HepG2 (cell line): ENCODE results near the gene PCIF1. TPM values are rescaled to one million over a fixed set of nuclear protein-coding genes. Genes with fewer than 3 reads are reported as not detected.

ENCODE experiments used
- ARNTL ChIP-seq: sonication (generic); formaldehyde crosslinking; IDR thresholded peaks from 2 replicates; pipeline ENCODE4 v1.4.0; 2020; ENCODE audit warnings: mild to moderate bottlenecking, missing genetic modification reagents
- CBX5 ChIP-seq: sonication (generic); formaldehyde crosslinking; IDR thresholded peaks from 2 replicates; pipeline ENCODE4 v1.4.0; 2020; ENCODE audit warnings: missing genetic modification reagents, borderline replicate concordance
- CC2D1A ChIP-seq: sonication (generic); formaldehyde crosslinking; IDR thresholded peaks from 2 replicates; pipeline ENCODE4 v1.8.1; 2023; ENCODE audit warnings: mild to moderate bottlenecking, missing genetic modification reagents
- CCDC6 ChIP-seq: sonication (generic); formaldehyde crosslinking; IDR thresholded peaks from 2 replicates; pipeline ENCODE4 v1.8.1; 2022; ENCODE audit warnings: mild to moderate bottlenecking, missing genetic modification reagents, moderate library complexity
- ELF1 ChIP-seq: sonication (generic); formaldehyde crosslinking; IDR thresholded peaks from 2 replicates; pipeline ENCODE4 v1.4.0; 2020; ENCODE audit warnings: missing genetic modification reagents
- FIP1L1 ChIP-seq: fragments of 200-400 bp; formaldehyde crosslinking; IDR thresholded peaks from 2 replicates; pipeline ENCODE4 v1.6.1; 2018; ENCODE audit warnings: low read depth, mild to moderate bottlenecking, low read length, moderate library complexity, borderline replicate concordance; ENCODE audit not compliant: insufficient read depth
- GABPA ChIP-seq, 2 experiments: IDR thresholded peaks; 2 replicates each; pipeline ENCODE4 v1.6.1; 2011 to 2016; ENCODE audit warnings: low read depth in 2 of 2, low read length in 1 of 2, missing biosample characterization in 1 of 2, missing genetic modification characterization in 1 of 2
- GATAD1 ChIP-seq: IDR thresholded peaks from 2 replicates; pipeline ENCODE4 v1.6.1; 2016; ENCODE audit warnings: missing genetic modification reagents, missing compliant biosample characterization
- MBD4 ChIP-seq: IDR thresholded peaks from 2 replicates; pipeline ENCODE4 v1.6.1; 2012; ENCODE audit warnings: low read length, inconsistent platforms, borderline replicate concordance
- PAXIP1 ChIP-seq: sonication (generic); formaldehyde crosslinking; conservative IDR thresholded peaks from 2 replicates; pipeline ENCODE4 v1.4.0; 2020; ENCODE audit warnings: mild to moderate bottlenecking, missing genetic modification reagents, moderate library complexity
- PITX1 ChIP-seq: sonication (generic); formaldehyde crosslinking; IDR thresholded peaks from 2 replicates; pipeline ENCODE4 v1.5.1; 2020; ENCODE audit warnings: mild to moderate bottlenecking, missing genetic modification reagents
- SAP130 ChIP-seq: IDR thresholded peaks from 2 replicates; pipeline ENCODE4 v1.6.1; 2016; ENCODE audit warnings: low read depth
- SMAD1 ChIP-seq: sonication (generic); formaldehyde crosslinking; IDR thresholded peaks from 2 replicates; pipeline ENCODE4 v1.4.0; 2020; ENCODE audit warnings: missing genetic modification reagents, low read depth, mild to moderate bottlenecking, borderline replicate concordance
- SOX6 ChIP-seq, 2 experiments: fragments of 450-650 bp in 1 of 2; sonication (generic) in 1 of 2; formaldehyde crosslinking in 1 of 2; IDR thresholded peaks; 2 replicates each; pipeline versions ENCODE4 v1.4.0 to v1.6.1; 2017 to 2020; ENCODE audit warnings: antibody characterized with exemption in 1 of 2, mild to moderate bottlenecking in 1 of 2, missing genetic modification reagents in 1 of 2
- STAT6 ChIP-seq: sonication (generic); formaldehyde crosslinking; IDR thresholded peaks from 2 replicates; pipeline ENCODE4 v1.4.0; 2020; ENCODE audit warnings: missing genetic modification reagents, mild to moderate bottlenecking, borderline replicate concordance
- TP53 ChIP-seq: sonication (generic); formaldehyde crosslinking; conservative IDR thresholded peaks from 2 replicates; pipeline ENCODE4 v1.4.0; 2020; ENCODE audit warnings: missing genetic modification reagents
- ZFP36L1 ChIP-seq: sonication (generic); formaldehyde crosslinking; IDR thresholded peaks from 2 replicates; pipeline ENCODE4 v1.8.0; 2022; ENCODE audit warnings: mild to moderate bottlenecking, missing genetic modification reagents, moderate library complexity
- ZMAT5 ChIP-seq: sonication (generic); formaldehyde crosslinking; IDR thresholded peaks from 2 replicates; pipeline ENCODE4 v1.5.0; 2020; ENCODE audit warnings: mild to moderate bottlenecking, low read depth, missing genetic modification reagents, borderline replicate concordance
- ZNF101 ChIP-seq: sonication (generic); formaldehyde crosslinking; IDR thresholded peaks from 2 replicates; pipeline ENCODE4 v1.4.0; 2020; ENCODE audit warnings: mild to moderate bottlenecking, low read depth, missing genetic modification reagents, borderline replicate concordance
- ZNF33A ChIP-seq: sonication (generic); formaldehyde crosslinking; IDR thresholded peaks from 2 replicates; pipeline ENCODE4 v1.5.1; 2020; ENCODE audit warnings: missing genetic modification reagents, mild to moderate bottlenecking, moderate library complexity, borderline replicate concordance
- ZNF772 ChIP-seq: sonication (generic); formaldehyde crosslinking; IDR thresholded peaks from 2 replicates; pipeline ENCODE4 v1.5.0; 2020; ENCODE audit warnings: mild to moderate bottlenecking, missing genetic modification reagents
- ZNF773 ChIP-seq: sonication (generic); formaldehyde crosslinking; IDR thresholded peaks from 2 replicates; pipeline ENCODE4 v1.4.0; 2020; ENCODE audit warnings: missing genetic modification reagents, borderline replicate concordance
- ZNF891 ChIP-seq: sonication (generic); formaldehyde crosslinking; IDR thresholded peaks from 2 replicates; pipeline ENCODE4 v1.5.0; 2020; ENCODE audit warnings: mild to moderate bottlenecking, missing genetic modification reagents
- polyA plus RNA-seq, 8 experiments: library from polyadenylated mRNA; depleted of rRNA in 3 of 8; stranded (reverse) in 7 of 8; unstranded in 1 of 8; fragments of >200 nt; fragmentation: Illumina TruSeq in 4 of 8; extraction: Trizol in 4 of 8; gene quantifications; 2 replicates each; pipeline versions ENCODE4 v1.2.1 to v1.2.3, GENCODE V29; 2011 to 2016; ENCODE audit warnings: low read depth in 4 of 8, missing spikeins in 1 of 8, mixed read lengths in 1 of 8; ENCODE audit not compliant: insufficient read depth in 1 of 8
- total RNA-seq, 5 experiments: library from RNA; depleted of rRNA; stranded (reverse); fragments of >200 nt; fragmentation: Illumina TruSeq; extraction: Trizol; gene quantifications; 2 replicates each; pipeline ENCODE4 v1.2.3, GENCODE V29; 2016; ENCODE audit warnings: low read depth in 1 of 5

Gene PCIF1
- total and polyA plus RNA-seq, 2 of the 13 experiments (the other 11 are each of a cell fraction or from before 2014, with no cell fraction given) = 20.9 to 24.4 TPM

- TF ChIP-seq ZNF101 (CRISPR knock-in tag) (0 out of 2 replicates have a peak, but pooled peaks have one; percentile 57), MBD4 (no peak), CBX5 (no peak), ZNF772 (0 out of 2 replicates have a peak, but pooled peaks have one; percentile 27), PITX1 (CRISPR knock-in tag) (peak; percentile 78), ZMAT5 (no peak), ELF1 (no peak), PAXIP1 (CRISPR knock-in tag) (0 out of 2 replicates have a peak, but pooled peaks have one; percentile 36), ARNTL (peak; percentile 79), ZFP36L1 (CRISPR knock-in tag) (no peak), GABPA (IDR thresholded peaks at IDR 0.05; ENCODE audit: low read depth, low read length) (no peak), GABPA (CRISPR knock-in tag; IDR thresholded peaks at IDR 0.05; ENCODE audit: low read depth) (no peak), SMAD1 (CRISPR knock-in tag) (no peak), SOX6 (IDR thresholded peaks at IDR 0.05) (no peak), SOX6 (CRISPR knock-in tag; IDR thresholded peaks at IDR 0.05) (no peak; the same call in none of the 2 replicates), TP53 (CRISPR knock-in tag) (no peak), GATAD1 (CRISPR knock-in tag) (no peak), STAT6 (no peak), CCDC6 (CRISPR knock-in tag) (no peak), ZNF773 (no peak), FIP1L1 (no peak), CC2D1A (CRISPR knock-in tag) (no peak), ZNF891 (CRISPR knock-in tag) (no peak), SAP130 (CRISPR knock-in tag) (peak; percentile 50), ZNF33A (CRISPR knock-in tag) (no peak)
These were observed 22.8 kb upstream of the PCIF1 start, which contains the start of gene PLTP (continued) for GRCh38 chr20:45911486-45912343.
